AG04449 (cell line): ENCODE results near the gene RAB3A.

ENCODE experiments used
- CTCF ChIA-PET: fragments of 350-600 bp; formaldehyde crosslinking; extraction: SDS; loops from one replicate; lab custom pipeline; 2021; ENCODE audit warnings: antibody characterized with exemption; lab: Yijun Ruan, JAX
- POLR2A ChIA-PET: fragments of 400-600, 350-600 bp; formaldehyde crosslinking; extraction: SDS; loops from one replicate; lab custom pipeline; 2020; ENCODE audit warnings: antibody characterized with exemption, inconsistent platforms; lab: Yijun Ruan, JAX
- DNase-seq: peaks from one replicate; pipeline ENCODE4 v3.0.0-alpha.2; 2010; ENCODE audit warnings: low read depth, low spot score
- H3K4me3 ChIP-seq: 2 replicates; pipeline ENCODE4 v1.5.1; 2011; ENCODE audit warnings: low read depth, mild to moderate bottlenecking, control low read depth, low read length
- TF ChIP-seq, protein P1 (sequence below): IDR thresholded peaks from one replicate; pipeline ENCODE4 v1.5.1; 2011; ENCODE audit warnings: mild to moderate bottlenecking, moderate library complexity, low read length, control low read depth, inconsistent platforms; ENCODE audit not compliant: insufficient read depth; ENCODE audit errors: missing control alignments

The RAB3A gene

DNA sequence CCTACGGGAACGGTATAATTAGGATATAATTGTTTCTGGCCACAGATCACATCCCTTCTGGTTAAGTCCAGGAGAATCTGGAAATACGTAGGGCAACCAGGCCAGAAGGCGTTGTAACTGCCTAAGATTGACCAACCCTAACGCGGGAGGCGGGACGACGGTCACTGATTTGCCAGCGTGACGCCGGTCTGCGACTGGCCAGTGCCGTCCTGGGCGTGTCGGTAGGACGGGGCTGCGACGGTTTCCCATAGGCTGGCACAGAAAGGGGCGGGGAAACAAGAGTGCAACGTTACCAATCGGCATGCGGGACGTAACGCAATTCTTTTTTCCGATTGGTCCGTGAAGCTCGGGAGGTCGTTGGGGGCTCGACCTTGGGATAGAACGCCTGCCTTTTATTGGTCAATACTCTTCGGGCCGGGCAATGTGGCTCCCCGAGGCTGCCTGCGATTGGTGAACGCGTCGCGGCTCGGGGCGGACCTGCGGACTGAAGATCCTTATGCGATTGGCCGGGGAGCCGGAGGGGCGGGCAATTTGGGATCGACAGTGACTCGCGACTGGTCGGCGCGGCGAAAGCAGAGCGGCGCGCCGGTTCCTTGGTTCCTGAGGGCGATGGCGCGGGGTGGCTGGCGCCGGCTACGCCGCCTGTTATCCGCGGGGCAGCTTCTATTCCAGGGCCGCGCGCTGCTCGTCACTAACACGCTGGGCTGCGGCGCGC, 11.0 kb downstream of the RAB3A start, which contains the start of gene MPV17L2:
TSS of gene MPV17L2 (plus strand) at position 546 of the 715 bp plus-strand sequence. CDS start at position 610, 64 bp downstream.
- TF ChIP-seq, protein P1, sequence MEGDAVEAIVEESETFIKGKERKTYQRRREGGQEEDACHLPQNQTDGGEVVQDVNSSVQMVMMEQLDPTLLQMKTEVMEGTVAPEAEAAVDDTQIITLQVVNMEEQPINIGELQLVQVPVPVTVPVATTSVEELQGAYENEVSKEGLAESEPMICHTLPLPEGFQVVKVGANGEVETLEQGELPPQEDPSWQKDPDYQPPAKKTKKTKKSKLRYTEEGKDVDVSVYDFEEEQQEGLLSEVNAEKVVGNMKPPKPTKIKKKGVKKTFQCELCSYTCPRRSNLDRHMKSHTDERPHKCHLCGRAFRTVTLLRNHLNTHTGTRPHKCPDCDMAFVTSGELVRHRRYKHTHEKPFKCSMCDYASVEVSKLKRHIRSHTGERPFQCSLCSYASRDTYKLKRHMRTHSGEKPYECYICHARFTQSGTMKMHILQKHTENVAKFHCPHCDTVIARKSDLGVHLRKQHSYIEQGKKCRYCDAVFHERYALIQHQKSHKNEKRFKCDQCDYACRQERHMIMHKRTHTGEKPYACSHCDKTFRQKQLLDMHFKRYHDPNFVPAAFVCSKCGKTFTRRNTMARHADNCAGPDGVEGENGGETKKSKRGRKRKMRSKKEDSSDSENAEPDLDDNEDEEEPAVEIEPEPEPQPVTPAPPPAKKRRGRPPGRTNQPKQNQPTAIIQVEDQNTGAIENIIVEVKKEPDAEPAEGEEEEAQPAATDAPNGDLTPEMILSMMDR: no peak
- DNase-seq: peak; percentile 100
- H3K4me3 ChIP-seq: peak within 1 kb of the TSS; percentile 77
- ChIA-PET CTCF (interaction anchor here (0.6 to 5.6 kb wide), 22 partner anchors 9 to 140 kb away, joined by 3 to 123 read pairs (median 7); partner anchors contain the start of genes IFI30 and RAB3A), POLR2A (interaction anchor here (0.6 to 1.0 kb wide), 6 partner anchors 28 to 259 kb away, joined by 3 to 7 read pairs (median 3); no protein-coding TSS in a partner anchor)

DNA sequence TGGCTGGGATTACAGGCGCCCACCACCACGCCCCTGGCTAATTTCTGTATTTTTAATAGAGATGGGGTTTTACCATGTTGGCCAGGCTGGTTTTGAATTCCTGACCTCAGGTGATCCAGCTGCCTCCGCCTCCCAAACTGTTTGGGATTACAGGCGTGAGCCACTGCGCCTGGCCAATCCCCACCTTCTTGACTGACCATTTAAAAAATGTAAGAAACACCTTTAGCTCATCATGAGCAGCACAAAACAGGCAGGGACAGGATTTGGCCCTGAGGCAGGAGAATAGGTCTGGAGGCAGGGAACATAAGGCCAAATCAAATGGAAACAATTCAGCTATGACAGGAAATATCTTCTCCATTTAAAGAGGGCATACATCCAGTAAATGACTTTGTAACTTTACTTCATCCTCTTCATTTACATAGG, 12.2 kb downstream of the RAB3A start:
- DNase-seq: no peak
- peak overlapping the region; percentile 65 for H3K4me3 ChIP-seq
- ChIA-PET CTCF (interaction anchor here (0.7 to 5.6 kb wide), 29 partner anchors 9 to 220 kb away, joined by 3 to 123 read pairs (median 6); partner anchors contain the start of genes IFI30, LSM4 and RAB3A), POLR2A (interaction anchor here (1.1 kb wide), 1 partner anchor 90 kb away, joined by 5 read pairs; the partner anchor contains the start of gene JUND)
- TF ChIP-seq, protein P1: no peak

DNA sequence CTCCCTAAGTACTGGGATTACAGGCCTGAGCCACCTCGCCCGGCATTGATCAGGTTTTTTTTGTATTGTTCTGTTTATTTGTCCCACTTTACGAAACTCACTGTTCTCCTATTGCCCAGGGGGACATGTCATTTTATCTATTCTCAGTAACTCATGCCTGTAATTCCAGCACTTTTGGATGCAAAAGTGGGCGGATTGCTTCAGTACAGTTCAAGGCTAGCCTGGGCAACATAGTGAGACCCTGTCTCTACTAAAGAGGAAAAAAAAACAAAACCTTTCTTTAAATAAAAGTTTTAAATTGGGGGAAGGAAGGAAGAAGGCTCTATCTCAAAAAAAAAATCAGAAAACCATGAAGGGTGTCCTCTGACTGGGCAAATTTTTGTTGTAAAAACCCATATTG, 13.6 kb downstream of the RAB3A start:
- TF ChIP-seq, protein P1: no peak
- ChIA-PET CTCF (interaction anchor here (0.7 to 4.4 kb wide), 3 partner anchors 62 to 135 kb away, joined by 3 to 123 read pairs (median 17); a partner anchor contains a TSS), POLR2A (no interaction called here)
- H3K4me3 ChIP-seq: no peak overlapping the region
- no peak for DNase-seq

DNA sequence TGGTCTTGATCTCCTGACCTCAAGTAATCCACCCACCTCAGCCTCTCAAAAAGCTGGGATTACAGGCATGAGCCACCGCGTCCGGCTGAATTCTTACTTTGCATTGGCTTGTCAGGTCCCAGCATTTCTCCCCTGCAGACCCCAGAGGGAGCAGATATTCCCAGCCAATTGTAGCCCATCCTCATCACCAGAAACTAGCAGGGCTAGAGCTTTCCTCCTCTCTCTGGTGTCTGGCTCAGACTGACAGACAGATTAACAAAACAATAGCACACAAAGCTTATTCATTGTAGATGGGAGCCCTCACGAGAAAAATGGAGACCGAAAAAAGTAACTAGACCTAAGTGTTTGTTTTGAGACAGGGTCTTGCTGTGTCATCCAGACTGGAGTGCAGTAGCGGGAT, 18.3 kb downstream of the RAB3A start:
- no peak overlapping the region for H3K4me3 ChIP-seq
- TF ChIP-seq, protein P1: no peak
- ChIA-PET POLR2A (no interaction called here), CTCF (interaction anchor here (0.8 to 3.5 kb wide), 6 partner anchors 17 to 72 kb away, joined by 3 to 17 read pairs (median 5); no protein-coding TSS in a partner anchor)
- no peak for DNase-seq

DNA sequence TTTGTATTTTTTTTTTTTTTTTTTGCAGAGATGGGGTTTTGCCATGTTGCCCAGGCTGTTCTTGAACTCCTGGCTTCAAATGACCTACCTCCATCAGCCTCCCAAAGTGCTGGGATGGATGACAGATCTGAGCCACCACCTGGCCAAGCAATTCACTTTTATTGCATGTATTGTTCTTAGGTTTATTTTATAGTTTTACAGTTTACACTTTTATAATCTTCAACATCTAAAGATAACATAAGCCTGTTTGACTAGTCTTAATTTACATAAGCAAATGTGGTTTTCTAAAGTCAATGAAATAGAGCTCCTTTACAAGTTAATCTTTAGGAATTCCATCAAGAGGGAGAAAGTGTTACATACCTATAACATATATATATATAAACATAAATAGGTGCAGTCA, 20.3 kb downstream of the RAB3A start:
- H3K4me3 ChIP-seq: no peak overlapping the region
- ChIA-PET POLR2A (no interaction called here), CTCF (interaction anchor here (0.7 to 3.5 kb wide), 5 partner anchors 8 to 70 kb away, joined by 3 to 19 read pairs (median 15); no protein-coding TSS in a partner anchor)
- no peak for DNase-seq
- TF ChIP-seq, protein P1: no peak

DNA sequence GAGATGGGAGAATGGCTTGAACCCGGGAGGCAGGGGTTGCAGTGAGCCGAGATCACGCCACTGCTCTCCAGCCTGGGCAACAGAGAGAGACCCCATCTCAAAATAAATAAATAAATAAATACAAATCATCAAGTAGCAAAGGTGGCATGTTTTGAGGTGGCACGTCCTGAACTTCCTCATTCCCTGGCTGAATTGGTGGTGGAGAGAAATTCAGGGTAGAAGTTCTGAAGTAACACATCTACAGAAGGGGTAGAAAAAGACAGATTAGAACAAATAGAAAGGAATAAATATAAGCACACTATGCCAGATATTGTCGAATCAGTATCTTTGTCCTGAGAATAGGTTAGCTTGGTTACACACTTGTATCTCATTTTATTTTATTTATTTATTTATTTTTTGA, 23.9 kb downstream of the RAB3A start:
- no peak overlapping the region for H3K4me3 ChIP-seq
- ChIA-PET CTCF (interaction anchor here (0.6 kb wide), 2 partner anchors 78 to 341 kb away, joined by 3 to 4 read pairs; no protein-coding TSS in a partner anchor), POLR2A (no interaction called here)
- TF ChIP-seq, protein P1: no peak
- no peak for DNase-seq
